ENCODE measurements around the gene CD247.

The CD247 gene

DNA sequence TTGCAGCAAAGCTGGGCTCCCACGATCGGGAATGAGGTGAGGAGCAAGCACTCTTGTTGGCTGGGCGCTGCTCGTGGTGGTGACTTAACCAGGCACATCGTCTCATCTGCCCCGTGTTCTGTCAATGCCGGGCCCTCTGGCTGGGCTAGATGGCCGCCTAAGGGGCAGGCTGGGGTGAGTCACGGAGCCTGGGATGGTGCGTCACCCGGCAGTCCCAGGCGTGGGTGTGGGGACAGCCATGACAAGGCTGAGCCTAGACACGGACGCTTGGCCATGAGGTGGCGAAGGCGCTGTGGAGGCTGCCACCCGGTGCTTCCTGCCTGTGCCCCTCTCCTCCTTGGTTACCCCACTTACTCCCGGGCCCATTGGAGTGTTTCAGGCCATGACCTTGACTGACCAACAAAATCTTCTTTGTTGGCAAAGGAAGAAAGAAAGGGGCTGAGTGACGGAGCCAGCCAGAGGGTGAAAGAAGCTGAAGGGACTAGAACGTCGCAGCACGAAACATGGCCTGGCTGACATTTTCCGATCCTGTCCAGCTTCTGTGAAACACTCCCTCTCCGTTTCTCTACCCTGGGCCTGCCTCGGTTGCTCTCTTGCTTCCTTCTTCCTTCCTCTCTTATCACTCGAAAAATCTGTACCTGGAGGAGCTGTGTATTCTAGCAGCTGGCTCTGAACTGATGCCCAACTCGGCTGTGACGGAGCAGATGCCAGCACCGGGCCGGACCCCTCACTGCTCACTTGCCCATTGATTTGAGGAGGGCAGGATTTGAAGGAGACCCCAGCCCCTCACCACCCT, 596 bp downstream of the CD247 start:
- no peak overlapping the region for H3K9ac ChIP-seq (ENCODE audit: low read depth, low read length)
- no peaks in the 10 kb centered on the region for H3K9me3 ChIP-seq (ENCODE audit: insufficient read depth, low read depth, low read length)
- no peak overlapping the region for H3K27ac ChIP-seq (ENCODE audit: low read length)
- H3K4me1 ChIP-seq (ENCODE audit: insufficient read depth, low read length) = no peaks in the 10 kb centered on the region
- no peaks in the 10 kb centered on the region for H3K36me3 ChIP-seq (ENCODE audit: insufficient read depth, low read depth, low read length)
- H3K27me3 ChIP-seq (ENCODE audit: insufficient read depth, low read length) = no peaks in the 10 kb centered on the region
- H3K4me3 ChIP-seq (ENCODE audit: low read length) = no peak overlapping the region

DNA sequence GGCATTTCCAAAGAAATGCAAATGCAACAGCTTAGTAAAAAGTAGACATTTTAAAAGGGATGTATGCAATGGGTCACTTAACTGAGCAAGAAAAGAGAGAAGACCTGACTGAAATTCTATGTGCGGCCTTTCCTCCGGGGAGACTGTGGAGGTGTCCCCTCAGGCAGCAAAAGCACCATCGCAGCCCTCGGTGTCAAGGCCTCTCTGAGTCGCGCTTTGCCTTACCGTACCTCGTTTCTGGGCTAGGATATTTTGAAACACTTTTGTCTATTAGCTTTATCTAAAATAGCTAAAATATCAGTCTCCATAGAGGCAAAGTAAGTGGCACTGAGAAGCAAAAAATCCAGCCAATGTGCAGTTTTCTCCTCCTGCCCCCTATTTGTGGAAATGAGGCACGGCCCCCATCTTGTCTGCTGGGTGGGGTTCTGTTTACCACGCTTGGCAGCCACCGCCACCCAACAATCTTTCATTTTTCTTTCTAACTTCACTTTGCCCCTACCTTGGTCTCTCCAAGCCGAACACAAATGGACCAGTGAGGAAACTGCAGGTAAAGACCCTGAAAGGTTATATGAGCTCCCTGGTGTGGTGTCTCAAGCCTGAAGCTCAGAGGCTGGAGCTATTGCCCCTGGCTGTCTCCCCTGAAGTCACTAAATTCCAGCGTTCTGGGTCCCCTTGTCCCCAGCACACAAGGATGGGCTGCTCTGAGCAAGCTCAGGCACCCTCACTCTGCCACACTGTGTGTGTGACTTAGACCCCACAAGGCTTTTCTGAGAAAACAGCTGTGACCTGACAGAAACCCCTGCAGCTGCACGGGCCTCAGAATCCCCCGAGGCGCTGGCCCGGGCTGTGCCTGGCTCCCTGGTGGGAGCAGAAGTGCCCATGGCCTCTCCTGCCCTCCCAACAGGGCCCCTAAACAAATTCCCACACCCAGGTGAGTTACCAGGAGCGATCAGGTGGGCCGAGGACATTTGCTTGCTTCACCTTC, 1.6 kb downstream of the CD247 start:
- no peak overlapping the region for H3K4me3 ChIP-seq (ENCODE audit: low read length)
- H3K9ac ChIP-seq (ENCODE audit: low read depth, low read length) = no peak overlapping the region
- H3K4me1 ChIP-seq (ENCODE audit: insufficient read depth, low read length) = no peaks in the 10 kb centered on the region
- H3K27me3 ChIP-seq (ENCODE audit: insufficient read depth, low read length) = no peaks in the 10 kb centered on the region
- H3K27ac ChIP-seq (ENCODE audit: low read length) = no peak overlapping the region
- no peaks in the 10 kb centered on the region for H3K9me3 ChIP-seq (ENCODE audit: insufficient read depth, low read depth, low read length)
- no peaks in the 10 kb centered on the region for H3K36me3 ChIP-seq (ENCODE audit: insufficient read depth, low read depth, low read length)

GRCh38 chr1:167515893-167516321, 2.4 kb downstream of the CD247 start:
- Histone ChIP-seq H3K27me3 (ENCODE audit: insufficient read depth, low read length) (no peaks in the 10 kb centered on the region), H3K4me1 (ENCODE audit: insufficient read depth, low read length) (no peaks in the 10 kb centered on the region), H3K9me3 (ENCODE audit: insufficient read depth, low read depth, low read length) (no peaks in the 10 kb centered on the region), H3K27ac (ENCODE audit: low read length) (no peak overlapping the region), H3K9ac (ENCODE audit: low read depth, low read length) (no peak overlapping the region), H3K4me3 (ENCODE audit: low read length) (no peak overlapping the region), H3K36me3 (ENCODE audit: insufficient read depth, low read depth, low read length) (no peaks in the 10 kb centered on the region)

- H3K4me1 ChIP-seq (ENCODE audit: insufficient read depth, low read length) = no peaks in the 10 kb centered on the region
- H3K36me3 ChIP-seq (ENCODE audit: insufficient read depth, low read depth, low read length) = no peaks in the 10 kb centered on the region
- H3K27me3 ChIP-seq (ENCODE audit: insufficient read depth, low read length) = no peaks in the 10 kb centered on the region
- H3K9me3 ChIP-seq (ENCODE audit: insufficient read depth, low read depth, low read length) = no peaks in the 10 kb centered on the region
- no peak overlapping the region for H3K9ac ChIP-seq (ENCODE audit: low read depth, low read length)
- no peak overlapping the region for H3K27ac ChIP-seq (ENCODE audit: low read length)
- H3K4me3 ChIP-seq (ENCODE audit: low read length) = no peak overlapping the region
These were observed 2.9 kb downstream of the CD247 start for GRCh38 chr1:167515461-167515860.

- Histone ChIP-seq H3K36me3 (ENCODE audit: insufficient read depth, low read depth, low read length) (no peaks in the 10 kb centered on the region), H3K9ac (ENCODE audit: low read depth, low read length) (no peak overlapping the region), H3K27ac (ENCODE audit: low read length) (no peak overlapping the region), H3K4me3 (ENCODE audit: low read length) (no peak overlapping the region), H3K4me1 (ENCODE audit: insufficient read depth, low read length) (no peaks in the 10 kb centered on the region), H3K9me3 (ENCODE audit: insufficient read depth, low read depth, low read length) (no peaks in the 10 kb centered on the region), H3K27me3 (ENCODE audit: insufficient read depth, low read length) (no peaks in the 10 kb centered on the region)
These were observed 4.0 kb downstream of the CD247 start for GRCh38 chr1:167514288-167514687.

- H3K36me3 ChIP-seq (ENCODE audit: insufficient read depth, low read depth, low read length) = no peaks in the 10 kb centered on the region
- H3K27me3 ChIP-seq (ENCODE audit: insufficient read depth, low read length) = no peaks in the 10 kb centered on the region
- H3K9ac ChIP-seq (ENCODE audit: low read depth, low read length) = no peak overlapping the region
- H3K4me3 ChIP-seq (ENCODE audit: low read length) = no peak overlapping the region
- H3K27ac ChIP-seq (ENCODE audit: low read length) = no peak overlapping the region
- H3K4me1 ChIP-seq (ENCODE audit: insufficient read depth, low read length) = no peaks in the 10 kb centered on the region
- H3K9me3 ChIP-seq (ENCODE audit: insufficient read depth, low read depth, low read length) = no peaks in the 10 kb centered on the region
These were observed 6.2 kb downstream of the CD247 start for GRCh38 chr1:167512046-167512654.

GRCh38 chr1:167511374-167511986, 6.8 kb downstream of the CD247 start:
- no peaks in the 10 kb centered on the region for H3K4me1 ChIP-seq (ENCODE audit: insufficient read depth, low read length)
- no peak overlapping the region for H3K27ac ChIP-seq (ENCODE audit: low read length)
- H3K36me3 ChIP-seq (ENCODE audit: insufficient read depth, low read depth, low read length) = no peaks in the 10 kb centered on the region
- H3K27me3 ChIP-seq (ENCODE audit: insufficient read depth, low read length) = no peaks in the 10 kb centered on the region
- no peak overlapping the region for H3K9ac ChIP-seq (ENCODE audit: low read depth, low read length)
- H3K4me3 ChIP-seq (ENCODE audit: low read length) = no peak overlapping the region
- no peaks in the 10 kb centered on the region for H3K9me3 ChIP-seq (ENCODE audit: insufficient read depth, low read depth, low read length)

DNA sequence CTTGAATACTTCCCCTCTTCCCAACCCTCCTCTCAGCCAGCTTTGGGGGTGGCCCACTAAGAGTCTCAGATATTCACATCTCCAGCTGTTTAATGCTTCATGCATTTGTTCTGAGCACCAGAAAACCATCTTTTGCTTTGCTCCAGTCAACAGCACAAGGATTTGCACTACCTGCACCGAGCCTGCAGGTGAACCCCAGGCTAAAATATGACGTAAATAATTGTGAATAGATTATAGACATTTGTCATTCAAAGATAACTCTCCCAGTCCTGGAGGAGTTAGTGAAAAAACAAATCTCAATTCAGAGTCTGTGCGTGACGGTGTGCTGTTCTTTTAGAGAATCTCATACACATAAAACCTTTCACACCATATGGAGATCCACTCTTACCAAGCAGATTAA, 7.4 kb downstream of the CD247 start:
- no peak overlapping the region for H3K27ac ChIP-seq (ENCODE audit: low read length)
- no peaks in the 10 kb centered on the region for H3K9me3 ChIP-seq (ENCODE audit: insufficient read depth, low read depth, low read length)
- H3K9ac ChIP-seq (ENCODE audit: low read depth, low read length) = no peak overlapping the region

DNA sequence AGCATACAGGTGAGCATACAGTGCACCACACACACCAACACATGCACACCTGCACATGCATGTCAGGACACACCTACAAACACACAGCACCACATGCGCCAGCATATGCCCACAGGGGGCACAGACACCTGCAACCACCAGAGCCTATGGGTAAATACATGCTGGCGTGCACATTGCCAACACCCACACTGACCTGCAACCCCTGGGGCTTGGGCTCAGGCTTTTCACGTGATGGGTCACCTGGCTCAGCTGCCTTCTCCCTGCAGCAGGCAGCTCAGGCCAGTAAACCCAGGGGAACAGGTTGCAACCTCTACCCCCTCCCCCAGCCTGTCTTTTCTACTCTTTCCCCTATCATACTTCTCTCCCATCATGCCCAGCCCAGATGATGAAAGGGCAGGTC, 8.1 kb downstream of the CD247 start:
- H3K27me3 ChIP-seq (ENCODE audit: insufficient read depth, low read length) = no peaks in the 10 kb centered on the region
- no peak overlapping the region for H3K27ac ChIP-seq (ENCODE audit: low read length)
- no peaks in the 10 kb centered on the region for H3K36me3 ChIP-seq (ENCODE audit: insufficient read depth, low read depth, low read length)
- H3K9ac ChIP-seq (ENCODE audit: low read depth, low read length) = no peak overlapping the region; the same call in 1 of the 2 replicates
- no peak overlapping the region for H3K4me3 ChIP-seq (ENCODE audit: low read length)
- H3K9me3 ChIP-seq (ENCODE audit: insufficient read depth, low read depth, low read length) = no peaks in the 10 kb centered on the region
- no peaks in the 10 kb centered on the region for H3K4me1 ChIP-seq (ENCODE audit: insufficient read depth, low read length)

More for the DNA sequence above, 7.4 kb downstream of the CD247 start:
- H3K27me3 ChIP-seq (ENCODE audit: insufficient read depth, low read length) = no peaks in the 10 kb centered on the region
- no peak overlapping the region for H3K4me3 ChIP-seq (ENCODE audit: low read length)
- no peaks in the 10 kb centered on the region for H3K36me3 ChIP-seq (ENCODE audit: insufficient read depth, low read depth, low read length)
- no peaks in the 10 kb centered on the region for H3K4me1 ChIP-seq (ENCODE audit: insufficient read depth, low read length)

DNA sequence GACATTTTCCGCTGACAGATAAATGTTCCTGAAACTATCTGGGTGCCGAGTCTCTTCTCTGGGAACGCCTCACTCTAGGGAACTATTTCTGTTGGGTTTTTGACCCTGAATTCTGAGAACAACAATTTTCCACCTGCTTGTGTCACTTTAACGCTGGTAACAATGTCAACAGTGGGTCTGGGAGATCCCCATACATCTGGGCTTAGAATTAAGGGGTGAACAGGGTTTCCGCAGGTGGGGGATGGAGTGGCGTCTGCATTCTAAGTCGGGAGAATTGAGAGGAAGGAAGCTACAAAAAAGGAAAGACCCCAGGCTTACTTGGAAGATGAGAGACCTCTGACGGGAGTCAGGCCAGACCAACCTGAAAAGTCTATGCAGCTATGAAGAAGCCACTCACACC, 8.7 kb downstream of the CD247 start:
- H3K4me3 ChIP-seq (ENCODE audit: low read length) = no peak overlapping the region

DNA sequence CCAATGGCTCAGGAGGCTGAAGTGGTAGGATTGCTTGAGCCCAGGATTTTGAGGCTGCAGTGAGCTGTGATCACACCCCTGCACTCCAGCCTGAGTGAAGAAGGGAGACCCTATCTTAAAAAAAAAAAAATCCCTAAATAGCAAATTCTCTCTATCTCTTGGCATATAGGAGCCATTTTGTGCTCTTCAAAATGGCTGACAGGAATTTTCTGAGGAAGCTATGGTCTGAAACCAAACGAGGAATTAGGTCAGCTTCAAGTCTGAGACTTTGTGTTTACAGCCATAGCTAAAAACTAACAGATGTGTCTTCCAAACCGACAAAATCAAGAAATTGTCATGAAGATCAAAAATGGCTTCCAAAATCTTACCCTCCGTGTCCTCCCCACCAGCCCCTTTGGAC, 10.6 kb downstream of the CD247 start:
- H3K27me3 ChIP-seq (ENCODE audit: insufficient read depth, low read length) = no peaks in the 10 kb centered on the region
- H3K4me3 ChIP-seq (ENCODE audit: low read length) = no peak overlapping the region
- H3K4me1 ChIP-seq (ENCODE audit: insufficient read depth, low read length) = peaks cover 12% of the 10 kb centered on the region; the same call in 1 of the 2 replicates
- H3K27ac ChIP-seq (ENCODE audit: low read length) = no peak overlapping the region
- no peak overlapping the region for H3K9ac ChIP-seq (ENCODE audit: low read depth, low read length)
- H3K36me3 ChIP-seq (ENCODE audit: insufficient read depth, low read depth, low read length) = no peaks in the 10 kb centered on the region
- no peaks in the 10 kb centered on the region for H3K9me3 ChIP-seq (ENCODE audit: insufficient read depth, low read depth, low read length)

More for the DNA sequence above, 8.7 kb downstream of the CD247 start:
- no peaks in the 10 kb centered on the region for H3K9me3 ChIP-seq (ENCODE audit: insufficient read depth, low read depth, low read length)
- no peaks in the 10 kb centered on the region for H3K27me3 ChIP-seq (ENCODE audit: insufficient read depth, low read length)
- no peak overlapping the region for H3K9ac ChIP-seq (ENCODE audit: low read depth, low read length)
- no peaks in the 10 kb centered on the region for H3K36me3 ChIP-seq (ENCODE audit: insufficient read depth, low read depth, low read length)
- no peak overlapping the region for H3K27ac ChIP-seq (ENCODE audit: low read length)
- H3K4me1 ChIP-seq (ENCODE audit: insufficient read depth, low read length) = no peaks in the 10 kb centered on the region

Data from iPS-20b (cell line).